H1 (cell line): ENCODE measurements around the gene SUSD6. TPM values are rescaled to one million over a fixed set of nuclear protein-coding genes. Genes with fewer than 3 reads are reported as not detected.

ENCODE experiments used
- CREB1 ChIP-seq: IDR thresholded peaks from 2 replicates; pipeline ENCODE4 v1.6.1; 2012; ENCODE audit warnings: inconsistent platforms
- KDM4A ChIP-seq: IDR thresholded peaks from one replicate; pipeline ENCODE4 v1.7.1; 2012; ENCODE audit warnings: low read depth, mild to moderate bottlenecking, moderate library complexity, low read length, inconsistent platforms; ENCODE audit not compliant: severe bottlenecking
- MAX ChIP-seq: IDR thresholded peaks from 2 replicates; pipeline ENCODE4 v1.6.1; 2012; ENCODE audit warnings: inconsistent platforms
- SRF ChIP-seq: IDR thresholded peaks from 2 replicates; pipeline ENCODE4 v1.6.1; 2011; ENCODE audit warnings: mild to moderate bottlenecking, low read depth, low read length, moderate library complexity
- polyA plus RNA-seq, 7 experiments: library from polyadenylated mRNA; depleted of rRNA in 3 of 7; stranded (reverse) in 5 of 7; unstranded in 2 of 7; fragments of >200 nt in 5 of 7; fragments of 200-250 nt in 2 of 7; gene quantifications; 1 replicate in 5 of 7; 2 replicates in 1 of 7; 4 replicates in 1 of 7; pipeline versions ENCODE4 v1.2.1 to v1.2.3, GENCODE V29; 2011 to 2013; ENCODE audit warnings: missing spikeins in 2 of 7, mixed read lengths in 2 of 7
- total RNA-seq: library from RNA; stranded (reverse); fragmentation: NEBNext Ultra II Directional; extraction: Animal tissue kit (Norgen Biotek cat#: 25700); gene quantifications from 2 replicates; pipeline ENCODE4 v1.2.1, GENCODE V29; 2021

SUSD6 gene
- total and polyA plus RNA-seq, 2 of the 8 experiments (the other 6 are each of a cell fraction or from before 2014, with no cell fraction given): 3.0 to 3.8 TPM

DNA sequence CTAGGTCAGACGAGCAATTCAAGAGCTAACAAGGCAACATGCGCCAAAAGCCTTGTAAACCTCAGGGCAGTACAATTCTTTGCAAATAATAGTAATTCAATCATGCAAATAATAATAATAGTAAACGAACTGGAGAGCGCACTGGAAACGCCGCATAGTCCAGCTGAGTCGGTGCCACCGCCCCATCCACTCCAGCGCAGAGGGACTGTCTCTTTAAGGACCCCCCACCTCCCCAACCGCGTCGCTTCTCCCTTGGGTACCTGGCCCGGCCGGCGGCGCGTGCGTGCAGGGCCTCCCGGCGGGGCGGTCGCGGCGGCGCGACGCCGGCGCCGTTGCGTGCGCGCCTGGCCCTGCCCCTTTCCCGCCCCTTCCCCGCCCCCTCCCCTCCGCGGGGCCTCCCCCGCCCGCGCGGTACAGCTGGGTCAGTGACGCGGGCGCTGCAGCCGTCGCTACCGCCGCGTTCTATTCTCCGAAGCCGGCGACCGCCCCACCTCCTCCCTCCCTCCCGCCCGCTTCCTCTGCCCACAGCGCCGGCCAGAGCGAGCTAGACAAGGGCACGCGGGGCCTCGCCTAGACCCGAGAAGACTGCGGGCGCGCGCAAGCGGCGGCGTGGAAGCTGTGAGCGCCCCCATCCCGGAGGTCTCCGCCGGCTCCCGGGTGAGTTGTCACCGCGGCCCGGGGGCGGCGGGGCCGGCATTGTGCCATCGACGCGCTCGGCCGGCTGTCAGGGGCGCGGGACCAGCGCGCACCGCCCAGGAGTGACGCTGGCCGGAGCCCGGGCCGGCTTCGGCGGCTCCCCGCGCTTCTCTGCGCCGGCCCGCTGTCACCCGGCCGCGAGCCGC, at the start of gene SUSD6 (continued):
- TF ChIP-seq SRF (no peak), CREB1 (peak; percentile 85), MAX (peak; percentile 9; the same call in 1 of the 2 replicates), KDM4A (peak; percentile 56)
